Duodenal mucosa (tissue), 2 donors: ENCODE results near the gene KIF26B.

ENCODE experiments used
- H3K27ac ChIP-seq: one replicate; pipeline ENCODE4 v1.7.0; 2013; ENCODE audit warnings: low read depth, low read length
- H3K27me3 ChIP-seq, 2 donors: one replicate each; pipeline ENCODE4 v1.7.0; 2013; ENCODE audit warnings: low read length in 2 of 2, control low read depth in 1 of 2; ENCODE audit not compliant: insufficient read depth in 2 of 2, control insufficient read depth in 1 of 2
- H3K36me3 ChIP-seq, 2 donors: one replicate each; pipeline ENCODE4 v1.7.0; 2013; ENCODE audit warnings: low read length in 2 of 2, control low read depth in 1 of 2; ENCODE audit not compliant: insufficient read depth in 2 of 2, control insufficient read depth in 1 of 2
- H3K4me1 ChIP-seq, 2 donors: one replicate each; pipeline ENCODE4 v1.7.0; 2013; ENCODE audit warnings: low read length in 2 of 2, control low read depth in 1 of 2; ENCODE audit not compliant: insufficient read depth in 2 of 2, control insufficient read depth in 1 of 2
- H3K4me3 ChIP-seq, 2 donors: one replicate each; pipeline ENCODE4 v1.7.0; 2013; ENCODE audit warnings: low read length in 2 of 2, low read depth in 1 of 2
- H3K9ac ChIP-seq, 2 donors: one replicate each; pipeline ENCODE4 v1.7.0; 2013; ENCODE audit warnings: low read length in 2 of 2, low read depth in 1 of 2
- H3K9me3 ChIP-seq, 2 donors: one replicate each; pipeline ENCODE4 v1.7.0; 2013; ENCODE audit warnings: low read length in 2 of 2, control low read depth in 1 of 2; ENCODE audit not compliant: control insufficient read depth in 1 of 2

KIF26B gene

GRCh38 chr1:245215071-245215470 is 60.3 kb downstream of the KIF26B start:
- no peak overlapping the region for H3K9ac ChIP-seq
- H3K27ac ChIP-seq: no peak overlapping the region
- no peak overlapping the region for H3K4me3 ChIP-seq
- H3K4me1 ChIP-seq: no peaks in the 10 kb centered on the region
- no peaks in the 10 kb centered on the region for H3K9me3 ChIP-seq
- H3K27me3 ChIP-seq: no peaks in the 10 kb centered on the region
- H3K36me3 ChIP-seq: no peaks in the 10 kb centered on the region

- Histone ChIP-seq H3K9me3 (no peaks in the 10 kb centered on the region), H3K36me3 (no peaks in the 10 kb centered on the region), H3K27ac (no peak overlapping the region), H3K9ac (no peak overlapping the region), H3K4me1 (no peaks in the 10 kb centered on the region), H3K4me3 (no peak overlapping the region), H3K27me3 (no peaks in the 10 kb centered on the region)
Measured at GRCh38 chr1:245216366-245217115, 61.8 kb downstream of the KIF26B start.

DNA sequence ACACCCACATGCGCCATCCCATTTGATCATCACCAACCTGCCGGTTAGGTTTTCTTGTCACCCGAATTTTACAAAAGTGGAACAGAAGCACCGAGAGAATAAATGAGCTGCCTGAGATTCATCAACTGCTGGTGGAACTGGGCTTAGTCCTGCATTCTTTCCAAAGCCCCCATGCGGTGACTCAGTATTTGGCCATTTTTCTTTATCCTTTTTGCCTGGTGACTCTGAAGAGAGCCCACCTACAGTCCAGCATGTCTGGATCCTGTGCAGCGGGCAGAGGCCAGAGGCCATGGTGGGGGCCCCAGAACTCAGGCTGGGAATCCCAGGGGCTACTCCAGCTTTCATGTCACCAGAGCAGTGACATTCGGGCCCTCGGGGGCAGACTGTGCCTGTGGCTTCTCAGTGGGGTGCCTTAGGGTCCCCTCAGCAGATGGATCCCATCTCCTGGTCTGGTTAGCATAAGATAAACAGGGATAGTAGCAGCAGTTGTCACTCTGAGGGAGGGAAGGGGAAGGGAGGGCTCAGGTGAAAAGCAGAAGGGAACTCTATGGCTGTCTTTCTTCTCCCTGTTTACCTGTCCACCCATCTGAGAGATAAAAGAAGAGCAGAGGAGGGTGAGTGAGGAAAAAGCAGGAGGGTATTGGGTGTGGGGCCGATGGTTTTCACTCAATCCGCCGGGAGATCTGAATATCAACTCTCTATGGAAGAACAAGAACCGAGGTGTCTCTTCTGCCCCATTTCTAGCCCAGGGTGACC is 63.2 kb downstream of the KIF26B start:
- no peak overlapping the region for H3K4me3 ChIP-seq
- no peak overlapping the region for H3K27ac ChIP-seq
- no peaks in the 10 kb centered on the region for H3K36me3 ChIP-seq
- H3K9me3 ChIP-seq: no peaks in the 10 kb centered on the region
- H3K27me3 ChIP-seq: no peaks in the 10 kb centered on the region
- no peak overlapping the region for H3K9ac ChIP-seq
- H3K4me1 ChIP-seq: no peaks in the 10 kb centered on the region

GRCh38 chr1:245220381-245220985 is 65.7 kb downstream of the KIF26B start:
- H3K36me3 ChIP-seq: no peaks in the 10 kb centered on the region
- no peak overlapping the region for H3K9ac ChIP-seq
- H3K4me3 ChIP-seq: no peak overlapping the region
- no peaks in the 10 kb centered on the region for H3K4me1 ChIP-seq
- H3K27me3 ChIP-seq: no peaks in the 10 kb centered on the region
- H3K27ac ChIP-seq: no peak overlapping the region
- no peaks in the 10 kb centered on the region for H3K9me3 ChIP-seq

DNA sequence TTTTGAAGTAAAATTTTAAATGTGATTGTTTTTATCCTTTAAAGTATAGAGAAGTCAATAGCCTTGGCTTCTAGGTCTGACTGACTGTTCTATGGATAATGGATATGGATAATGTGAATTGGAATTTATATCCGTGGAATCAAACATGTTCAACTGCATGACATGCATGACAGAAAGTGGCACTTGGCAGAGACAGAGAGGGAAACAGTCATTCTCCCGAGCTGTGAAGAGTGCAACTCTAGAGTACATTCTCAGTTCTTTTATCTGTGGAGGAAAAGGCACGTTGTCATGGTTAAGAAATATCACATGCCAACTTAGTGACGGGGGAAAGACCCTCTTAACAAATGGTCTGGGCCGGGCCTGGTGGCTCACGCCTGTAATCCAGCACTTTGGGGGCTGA is 67.0 kb downstream of the KIF26B start:
- no peak overlapping the region for H3K4me3 ChIP-seq

DNA sequence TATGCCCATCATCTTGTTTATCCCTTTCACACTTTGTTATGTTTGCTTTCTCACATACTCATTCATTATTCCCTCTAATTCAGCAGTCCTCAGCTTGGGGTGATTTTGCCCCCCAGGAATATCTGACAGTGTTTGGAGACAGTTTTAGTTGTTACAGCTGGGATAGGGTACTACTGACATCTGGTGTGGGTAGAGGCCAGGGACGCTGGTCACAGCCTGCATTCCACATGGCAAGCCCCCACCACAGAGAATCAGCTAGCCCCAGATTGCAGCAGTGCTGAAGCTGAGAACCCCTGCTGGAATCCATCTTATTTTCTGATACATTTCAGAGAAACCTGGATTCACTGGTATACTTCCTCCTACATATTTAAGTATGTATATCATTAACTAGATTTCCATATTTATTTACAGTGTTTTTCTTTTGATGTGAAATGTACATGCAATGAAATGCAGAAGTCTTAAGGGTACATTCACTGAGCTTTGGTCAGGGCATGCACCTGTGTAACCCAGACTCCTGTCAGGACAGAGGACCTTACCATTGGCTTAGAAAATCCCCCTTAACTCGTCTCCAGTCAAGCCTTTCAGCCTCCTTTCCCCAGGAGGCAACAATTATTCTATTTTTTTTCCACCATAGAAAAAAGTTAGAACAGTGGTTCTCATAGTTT is 68.3 kb downstream of the KIF26B start:
- H3K9me3 ChIP-seq: no peaks in the 10 kb centered on the region
- H3K27ac ChIP-seq: no peak overlapping the region
- H3K4me3 ChIP-seq: no peak overlapping the region
- H3K27me3 ChIP-seq: no peaks in the 10 kb centered on the region
- H3K36me3 ChIP-seq: no peaks in the 10 kb centered on the region
- no peak overlapping the region for H3K9ac ChIP-seq
- no peaks in the 10 kb centered on the region for H3K4me1 ChIP-seq

More for the DNA sequence above, 67.0 kb downstream of the KIF26B start:
- Histone ChIP-seq H3K9ac (no peak overlapping the region), H3K36me3 (no peaks in the 10 kb centered on the region), H3K4me1 (no peaks in the 10 kb centered on the region), H3K27me3 (no peaks in the 10 kb centered on the region), H3K9me3 (no peaks in the 10 kb centered on the region), H3K27ac (no peak overlapping the region)

DNA sequence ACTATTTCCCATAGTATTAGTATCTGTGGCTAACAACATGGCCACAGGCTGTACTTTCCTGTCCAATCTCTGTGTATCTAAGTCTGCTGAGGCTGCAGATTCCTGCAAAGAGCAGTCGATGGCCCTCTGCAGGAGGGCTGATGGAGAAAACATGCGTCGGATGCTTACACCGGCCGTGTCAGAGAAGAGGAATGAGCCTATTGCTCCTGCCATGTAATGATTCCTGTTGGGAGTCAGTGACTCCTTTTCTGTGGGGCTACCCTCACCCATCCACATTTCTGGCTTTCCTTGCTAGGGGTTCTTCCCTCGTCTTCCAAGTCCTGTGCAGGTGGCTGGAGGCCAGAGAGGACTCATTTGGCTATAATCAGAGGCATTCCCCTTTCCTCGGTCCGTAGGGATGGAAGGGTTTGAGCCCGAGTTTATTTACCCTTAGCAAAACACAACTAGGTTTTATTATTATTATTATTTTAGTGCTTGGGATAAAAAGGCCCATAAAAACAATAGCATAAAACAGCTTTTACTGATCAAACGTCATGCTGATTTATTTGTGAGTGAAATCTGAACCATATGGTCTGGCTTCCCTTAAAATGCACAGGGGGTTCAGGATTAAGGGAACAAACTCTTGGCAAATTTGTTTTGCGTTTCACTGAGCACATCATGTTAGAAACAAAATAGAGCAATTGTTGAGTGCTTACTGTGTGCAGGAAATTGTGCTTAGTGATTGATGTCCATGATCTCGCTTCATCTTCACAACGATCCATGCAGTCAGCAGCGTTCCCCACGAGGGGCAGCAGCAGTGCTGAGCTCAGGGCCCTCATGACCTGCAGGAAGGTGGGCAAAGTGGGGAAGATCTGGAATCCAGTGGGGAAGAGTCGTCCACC is 70.8 kb downstream of the KIF26B start:
- H3K27me3 ChIP-seq: no peaks in the 10 kb centered on the region
- H3K27ac ChIP-seq: no peak overlapping the region
- H3K4me1 ChIP-seq: no peaks in the 10 kb centered on the region
- H3K9me3 ChIP-seq: no peaks in the 10 kb centered on the region
- H3K36me3 ChIP-seq: no peaks in the 10 kb centered on the region
- H3K4me3 ChIP-seq: no peak overlapping the region
- H3K9ac ChIP-seq: no peak overlapping the region

DNA sequence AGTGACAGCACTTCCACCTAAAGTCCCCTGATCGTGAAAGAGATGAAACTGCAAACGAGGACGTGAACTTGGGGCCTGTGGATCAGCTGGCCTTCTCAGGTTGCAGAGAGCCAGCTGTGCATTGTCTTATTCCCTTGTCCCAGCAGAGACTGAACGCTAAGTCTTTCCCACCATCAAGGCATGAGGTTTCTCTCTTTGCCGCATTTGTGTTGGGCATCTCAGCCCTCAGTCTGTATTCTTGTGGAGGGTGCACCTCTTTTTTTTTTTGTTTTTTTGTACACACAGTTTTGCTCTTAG is 71.4 kb downstream of the KIF26B start:
- no peaks in the 10 kb centered on the region for H3K9me3 ChIP-seq
- no peak overlapping the region for H3K27ac ChIP-seq
- H3K9ac ChIP-seq: no peak overlapping the region
- H3K27me3 ChIP-seq: no peaks in the 10 kb centered on the region
- H3K36me3 ChIP-seq: no peaks in the 10 kb centered on the region
- H3K4me3 ChIP-seq: no peak overlapping the region
- H3K4me1 ChIP-seq: no peaks in the 10 kb centered on the region

DNA sequence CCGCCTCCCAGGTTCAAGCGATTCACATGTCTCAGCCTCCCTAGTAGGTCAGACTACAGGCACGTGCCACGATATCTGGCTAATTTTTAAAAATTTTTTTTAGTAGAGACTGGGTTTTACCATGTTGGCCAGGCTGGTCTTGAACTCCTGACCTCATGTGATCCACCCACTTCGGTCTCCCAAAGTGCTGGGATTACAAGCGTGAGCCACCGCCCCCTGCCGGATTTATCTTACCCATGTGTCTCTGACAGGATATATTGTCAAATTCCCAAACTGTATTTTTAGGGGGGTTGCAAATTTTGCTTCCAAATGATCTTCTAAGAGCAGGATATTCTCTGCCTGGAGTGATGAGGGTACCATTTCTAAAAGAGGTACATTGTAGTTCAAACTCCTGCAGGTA is 74.3 kb downstream of the KIF26B start:
- H3K27ac ChIP-seq: no peak overlapping the region
- H3K4me3 ChIP-seq: no peak overlapping the region
- H3K36me3 ChIP-seq: no peaks in the 10 kb centered on the region
- H3K27me3 ChIP-seq: no peaks in the 10 kb centered on the region
- H3K9me3 ChIP-seq: no peaks in the 10 kb centered on the region
- H3K4me1 ChIP-seq: no peaks in the 10 kb centered on the region
- no peak overlapping the region for H3K9ac ChIP-seq
